ENCODE data around the gene TGFBR3L.

The TGFBR3L gene

GRCh38 chr19:7932276-7932929, 17.8 kb downstream of the TGFBR3L start:
- Histone ChIP-seq H3K36me3 (ENCODE audit: control insufficient read depth in 2 of 2, insufficient read depth in 1 of 2, low read length in 2 of 2) (peaks cover 23 to 76% of the 10 kb centered on the region in 2 experiments; a peak in 2 of 3 replicates), H3K4me3 (ENCODE audit: low read depth, low read length) (no peak overlapping the region), H3K27ac (ENCODE audit: extremely low read depth, low read depth, low read length) (no peak overlapping the region), H3K9me3 (ENCODE audit: control insufficient read depth, insufficient read depth, low read depth, low read length) (no peaks in the 10 kb centered on the region), H3K4me1 (ENCODE audit: control insufficient read depth, insufficient read depth, low read length) (peaks cover 14% of the 10 kb centered on the region)
- no peak for TF ChIP-seq RBAK (tag by site-specific recombination; IDR thresholded peaks at IDR 0.05)
- TF ChIP-seq ZNF24 (tag by site-specific recombination; IDR thresholded peaks at IDR 0.05), result no peak
- TF ChIP-seq, protein P1, sequence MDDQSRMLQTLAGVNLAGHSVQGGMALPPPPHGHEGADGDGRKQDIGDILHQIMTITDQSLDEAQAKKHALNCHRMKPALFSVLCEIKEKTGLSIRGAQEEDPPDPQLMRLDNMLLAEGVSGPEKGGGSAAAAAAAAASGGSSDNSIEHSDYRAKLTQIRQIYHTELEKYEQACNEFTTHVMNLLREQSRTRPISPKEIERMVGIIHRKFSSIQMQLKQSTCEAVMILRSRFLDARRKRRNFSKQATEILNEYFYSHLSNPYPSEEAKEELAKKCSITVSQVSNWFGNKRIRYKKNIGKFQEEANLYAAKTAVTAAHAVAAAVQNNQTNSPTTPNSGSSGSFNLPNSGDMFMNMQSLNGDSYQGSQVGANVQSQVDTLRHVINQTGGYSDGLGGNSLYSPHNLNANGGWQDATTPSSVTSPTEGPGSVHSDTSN (CRISPR knock-in tag; IDR thresholded peaks at IDR 0.05), result no peak
- TF ChIP-seq KLF8 (tag by site-specific recombination; IDR thresholded peaks at IDR 0.05), result 0 out of 2 replicates have a peak, but pooled peaks have one; percentile 29
- TF ChIP-seq, protein P2, sequence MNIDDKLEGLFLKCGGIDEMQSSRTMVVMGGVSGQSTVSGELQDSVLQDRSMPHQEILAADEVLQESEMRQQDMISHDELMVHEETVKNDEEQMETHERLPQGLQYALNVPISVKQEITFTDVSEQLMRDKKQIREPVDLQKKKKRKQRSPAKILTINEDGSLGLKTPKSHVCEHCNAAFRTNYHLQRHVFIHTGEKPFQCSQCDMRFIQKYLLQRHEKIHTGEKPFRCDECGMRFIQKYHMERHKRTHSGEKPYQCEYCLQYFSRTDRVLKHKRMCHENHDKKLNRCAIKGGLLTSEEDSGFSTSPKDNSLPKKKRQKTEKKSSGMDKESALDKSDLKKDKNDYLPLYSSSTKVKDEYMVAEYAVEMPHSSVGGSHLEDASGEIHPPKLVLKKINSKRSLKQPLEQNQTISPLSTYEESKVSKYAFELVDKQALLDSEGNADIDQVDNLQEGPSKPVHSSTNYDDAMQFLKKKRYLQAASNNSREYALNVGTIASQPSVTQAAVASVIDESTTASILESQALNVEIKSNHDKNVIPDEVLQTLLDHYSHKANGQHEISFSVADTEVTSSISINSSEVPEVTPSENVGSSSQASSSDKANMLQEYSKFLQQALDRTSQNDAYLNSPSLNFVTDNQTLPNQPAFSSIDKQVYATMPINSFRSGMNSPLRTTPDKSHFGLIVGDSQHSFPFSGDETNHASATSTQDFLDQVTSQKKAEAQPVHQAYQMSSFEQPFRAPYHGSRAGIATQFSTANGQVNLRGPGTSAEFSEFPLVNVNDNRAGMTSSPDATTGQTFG (tag by site-specific recombination; IDR thresholded peaks at IDR 0.05; ENCODE audit: borderline replicate concordance), result no peak
- TF ChIP-seq ZNF366 (tag by site-specific recombination; conservative IDR thresholded peaks at IDR 0.05), result no peak
- TF ChIP-seq MZF1 (tag by site-specific recombination; IDR thresholded peaks at IDR 0.05; ENCODE audit: borderline replicate concordance), result no peak
- TF ChIP-seq KLF16 (tag by site-specific recombination; IDR thresholded peaks at IDR 0.05), result no peak
- TF ChIP-seq ZNF138 (tag by site-specific recombination; IDR thresholded peaks at IDR 0.05; ENCODE audit: borderline replicate concordance), result no peak
- TF ChIP-seq ZNF677 (tag by site-specific recombination; IDR thresholded peaks at IDR 0.05), result no peak
- peak; percentile 80 for TF ChIP-seq ZFP3 (tag by site-specific recombination; IDR thresholded peaks at IDR 0.05; ENCODE audit: low read depth)
- ChIA-PET POLR2A (interaction anchor here (5.8 kb wide), 1 partner anchor 10 kb away, joined by 60 read pairs; the partner anchor contains the start of gene TIMM44), CTCF (interaction anchor here (1.0 kb wide), 1 partner anchor 11 kb away, joined by 4 read pairs; the partner anchor contains the start of gene TIMM44)

GRCh38 chr19:7932930-7933300, 18.3 kb downstream of the TGFBR3L start:
- POLR2A ChIA-PET, result interaction anchor here (5.8 kb wide), 1 partner anchor 10 kb away, joined by 60 read pairs; the partner anchor contains the start of gene TIMM44
- TF ChIP-seq HOXA7 (CRISPR knock-in tag; IDR thresholded peaks at IDR 0.05; ENCODE audit: borderline replicate concordance) (no peak), ZBTB48 (tag by site-specific recombination; IDR thresholded peaks at IDR 0.05) (no peak), SETDB1 (IDR thresholded peaks at IDR 0.05; ENCODE audit: insufficient read length, low read length) (no peak), ZNF223 (tag by site-specific recombination; IDR thresholded peaks at IDR 0.05) (no peak), AEBP2 (tag by site-specific recombination; IDR thresholded peaks at IDR 0.05; ENCODE audit: borderline replicate concordance) (no peak), ZNF140 (tag by site-specific recombination; IDR thresholded peaks at IDR 0.05) (no peak), ZNF629 (tag by site-specific recombination; IDR thresholded peaks at IDR 0.05) (no peak), ZNF768 (tag by site-specific recombination; IDR thresholded peaks at IDR 0.05) (no peak), ZBTB1 (tag by site-specific recombination; IDR thresholded peaks at IDR 0.05) (no peak), OVOL3 (tag by site-specific recombination; IDR thresholded peaks at IDR 0.05) (no peak), ZNF24 (tag by site-specific recombination; IDR thresholded peaks at IDR 0.05) (no peak), BCL6B (tag by site-specific recombination; IDR thresholded peaks at IDR 0.05) (no peak)
- TF ChIP-seq, protein P1 (CRISPR knock-in tag; IDR thresholded peaks at IDR 0.05), result no peak
- TF ChIP-seq, protein P3, sequence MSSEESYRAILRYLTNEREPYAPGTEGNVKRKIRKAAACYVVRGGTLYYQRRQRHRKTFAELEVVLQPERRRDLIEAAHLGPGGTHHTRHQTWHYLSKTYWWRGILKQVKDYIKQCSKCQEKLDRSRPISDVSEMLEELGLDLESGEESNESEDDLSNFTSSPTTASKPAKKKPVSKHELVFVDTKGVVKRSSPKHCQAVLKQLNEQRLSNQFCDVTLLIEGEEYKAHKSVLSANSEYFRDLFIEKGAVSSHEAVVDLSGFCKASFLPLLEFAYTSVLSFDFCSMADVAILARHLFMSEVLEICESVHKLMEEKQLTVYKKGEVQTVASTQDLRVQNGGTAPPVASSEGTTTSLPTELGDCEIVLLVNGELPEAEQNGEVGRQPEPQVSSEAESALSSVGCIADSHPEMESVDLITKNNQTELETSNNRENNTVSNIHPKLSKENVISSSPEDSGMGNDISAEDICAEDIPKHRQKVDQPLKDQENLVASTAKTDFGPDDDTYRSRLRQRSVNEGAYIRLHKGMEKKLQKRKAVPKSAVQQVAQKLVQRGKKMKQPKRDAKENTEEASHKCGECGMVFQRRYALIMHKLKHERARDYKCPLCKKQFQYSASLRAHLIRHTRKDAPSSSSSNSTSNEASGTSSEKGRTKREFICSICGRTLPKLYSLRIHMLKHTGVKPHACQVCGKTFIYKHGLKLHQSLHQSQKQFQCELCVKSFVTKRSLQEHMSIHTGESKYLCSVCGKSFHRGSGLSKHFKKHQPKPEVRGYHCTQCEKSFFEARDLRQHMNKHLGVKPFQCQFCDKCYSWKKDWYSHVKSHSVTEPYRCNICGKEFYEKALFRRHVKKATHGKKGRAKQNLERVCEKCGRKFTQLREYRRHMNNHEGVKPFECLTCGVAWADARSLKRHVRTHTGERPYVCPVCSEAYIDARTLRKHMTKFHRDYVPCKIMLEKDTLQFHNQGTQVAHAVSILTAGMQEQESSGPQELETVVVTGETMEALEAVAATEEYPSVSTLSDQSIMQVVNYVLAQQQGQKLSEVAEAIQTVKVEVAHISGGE (tag by site-specific recombination; conservative IDR thresholded peaks at IDR 0.05; ENCODE audit: low read depth), result no peak

More at GRCh38 chr19:7932930-7933300, 18.3 kb downstream of the TGFBR3L start:
- H3K27ac ChIP-seq (ENCODE audit: extremely low read depth, low read depth, low read length), result no peak overlapping the region
- peaks cover 14% of the 10 kb centered on the region for H3K4me1 ChIP-seq (ENCODE audit: control insufficient read depth, insufficient read depth, low read length)
- peaks cover 28 to 76% of the 10 kb centered on the region in 2 experiments for H3K36me3 ChIP-seq (ENCODE audit: control insufficient read depth in 2 of 2, insufficient read depth in 1 of 2, low read length in 2 of 2)
- CTCF ChIA-PET, result no interaction called here
- no peak overlapping the region for H3K4me3 ChIP-seq (ENCODE audit: low read depth, low read length)
- no peaks in the 10 kb centered on the region for H3K9me3 ChIP-seq (ENCODE audit: control insufficient read depth, insufficient read depth, low read depth, low read length)
